ENCODE measurements around the gene DISP1.

The DISP1 gene

GRCh38 chr1:222861062-222861461 lies 46.2 kb downstream of the DISP1 start:
- no peak for DNase-seq (ENCODE audit: low spot score)

Measured in D341Med (cell line).